Liver (tissue), 9 donors: ENCODE results near the gene COQ8B. TPM values are rescaled to one million over a fixed set of nuclear protein-coding genes. Genes with fewer than 3 reads are reported as not detected.
A peak's percentile ranks its signal among the peaks of the same experiment; 100 is the strongest.

Source experiments
- DNase-seq: peaks from one replicate; pipeline ENCODE4 v3.0.0-alpha.2; 2017; ENCODE audit warnings: low spot score
- H3K27ac ChIP-seq, 2 donors: one replicate each; pipeline ENCODE4 v1.7.0; 2013; ENCODE audit warnings: inconsistent platforms in 2 of 2, low read length in 2 of 2, control low read depth in 1 of 2, low read depth in 1 of 2, mild to moderate bottlenecking in 1 of 2
- H3K27me3 ChIP-seq, 4 donors: one replicate each; pipeline versions ENCODE4 v1.6.1 to v1.7.0; 2013; ENCODE audit warnings: low read length in 3 of 4, inconsistent platforms in 1 of 4, mild to moderate bottlenecking in 1 of 4, moderate library complexity in 1 of 4; ENCODE audit not compliant: control insufficient read depth in 4 of 4, insufficient read depth in 4 of 4
- H3K36me3 ChIP-seq, 4 donors: one replicate each; pipeline versions ENCODE4 v1.6.1 to v1.7.0; 2013; ENCODE audit warnings: low read length in 3 of 4, mild to moderate bottlenecking in 3 of 4, low read depth in 1 of 4, moderate library complexity in 1 of 4; ENCODE audit not compliant: control insufficient read depth in 4 of 4, insufficient read depth in 3 of 4
- H3K4me1 ChIP-seq, 4 donors: one replicate each; pipeline versions ENCODE4 v1.6.1 to v1.7.0; 2013; ENCODE audit warnings: low read length in 3 of 4, mild to moderate bottlenecking in 3 of 4, moderate library complexity in 1 of 4; ENCODE audit not compliant: control insufficient read depth in 4 of 4, insufficient read depth in 4 of 4
- H3K4me3 ChIP-seq, 3 donors: one replicate each; pipeline versions ENCODE4 v1.6.1 to v1.7.0; 2013; ENCODE audit warnings: low read length in 3 of 3, control low read depth in 1 of 3, low read depth in 1 of 3, mild to moderate bottlenecking in 1 of 3
- H3K9ac ChIP-seq, 2 donors: one replicate each; pipeline ENCODE4 v1.7.0; 2013; ENCODE audit warnings: low read length in 2 of 2, mild to moderate bottlenecking in 2 of 2, moderate library complexity in 2 of 2, control low read depth in 1 of 2, low read depth in 1 of 2
- H3K9me3 ChIP-seq, 4 donors: one replicate each; pipeline versions ENCODE4 v1.6.1 to v1.7.0; 2013; ENCODE audit warnings: low read length in 3 of 4; ENCODE audit not compliant: control insufficient read depth in 4 of 4
- EGR1 ChIP-seq, 2 donors: IDR thresholded peaks; 2 replicates each; pipeline ENCODE4 v1.6.1; 2016 to 2018; ENCODE audit warnings: antibody characterized with exemption in 2 of 2, low read depth in 2 of 2
- FOXA1 ChIP-seq: IDR thresholded peaks from 2 replicates; pipeline ENCODE4 v1.6.1; 2016; ENCODE audit warnings: antibody characterized with exemption
- FOXA2 ChIP-seq: IDR thresholded peaks from 2 replicates; pipeline ENCODE4 v1.6.1; 2016; ENCODE audit warnings: antibody characterized with exemption
- GABPA ChIP-seq, 2 donors: IDR thresholded peaks in 1 of 2; conservative IDR thresholded peaks in 1 of 2; 2 replicates each; pipeline ENCODE4 v1.6.1; 2016; ENCODE audit warnings: antibody characterized with exemption in 2 of 2, mild to moderate bottlenecking in 1 of 2, moderate library complexity in 1 of 2
- HNF4A ChIP-seq, 2 donors: conservative IDR thresholded peaks; 2 replicates each; pipeline ENCODE4 v1.6.1; 2016; ENCODE audit warnings: antibody characterized with exemption in 2 of 2, mild to moderate bottlenecking in 2 of 2
- HNF4G ChIP-seq: IDR thresholded peaks from 2 replicates; pipeline ENCODE4 v1.6.1; 2016; ENCODE audit warnings: antibody characterized with exemption
- JUND ChIP-seq, 2 donors: IDR thresholded peaks; 2 replicates each; pipeline ENCODE4 v1.6.1; 2016; ENCODE audit warnings: antibody characterized with exemption in 2 of 2
- NR2F2 ChIP-seq: IDR thresholded peaks from 2 replicates; pipeline ENCODE4 v1.6.1; 2016; ENCODE audit warnings: antibody characterized with exemption
- RAD21 ChIP-seq, 2 donors: IDR thresholded peaks; 2 replicates each; pipeline ENCODE4 v1.6.1; 2016; ENCODE audit warnings: antibody characterized with exemption in 2 of 2, mild to moderate bottlenecking in 2 of 2
- RXRA ChIP-seq, 2 donors: IDR thresholded peaks; 2 replicates each; pipeline ENCODE4 v1.6.1; 2017 to 2018; ENCODE audit warnings: antibody characterized with exemption in 2 of 2, mild to moderate bottlenecking in 1 of 2
- SP1 ChIP-seq: IDR thresholded peaks from 2 replicates; pipeline ENCODE4 v1.6.1; 2018; ENCODE audit warnings: antibody characterized with exemption, mild to moderate bottlenecking
- TAF1 ChIP-seq: conservative IDR thresholded peaks from 2 replicates; pipeline ENCODE4 v1.6.1; 2016; ENCODE audit warnings: antibody characterized with exemption, mild to moderate bottlenecking
- YY1 ChIP-seq: IDR thresholded peaks from 2 replicates; pipeline ENCODE4 v1.6.1; 2016; ENCODE audit warnings: antibody characterized with exemption, mild to moderate bottlenecking
- WGBS: extraction: QIAGEN DNeasy Blood & Tissue Kit; methylation state at CpG from one replicate; pipeline ENCODE4 v1.1.7; 2013; 5-methylcytosine and 5-hydroxymethylcytosine counted together
- polyA plus RNA-seq, 2 donors: library from polyadenylated mRNA; stranded (reverse) in 1 of 2; unstranded in 1 of 2; fragments of 200-250 nt in 1 of 2; fragments of >200 nt in 1 of 2; fragmentation: Nextera tagmentation in 1 of 2; extraction: Ambion mirVana in 1 of 2; gene quantifications; one replicate each; pipeline versions ENCODE4 v1.2.1 to v1.2.3, GENCODE V29; 2013 to 2015
- total RNA-seq, 2 donors: library from RNA; depleted of rRNA; stranded (reverse); fragments of >200 nt; gene quantifications; one replicate each; pipeline ENCODE4 v1.2.3, GENCODE V29; 2014
- TF ChIP-seq, protein P1 (sequence below): IDR thresholded peaks from 2 replicates; pipeline ENCODE4 v1.6.1; 2016; ENCODE audit warnings: antibody characterized with exemption
- TF ChIP-seq, protein P2 (sequence below): fragments of 150-350 bp; IDR thresholded peaks from 2 replicates; pipeline ENCODE4 v1.5.1; 2017; ENCODE audit warnings: improper control_type of control experiment, low read depth, low read length; ENCODE audit not compliant: missing input control
- TF ChIP-seq, protein P3 (sequence below): IDR thresholded peaks from 2 replicates; pipeline ENCODE4 v1.6.1; 2016; ENCODE audit warnings: antibody characterized with exemption, mild to moderate bottlenecking
- TF ChIP-seq, protein P4 (sequence below): IDR thresholded peaks from 2 replicates; pipeline ENCODE4 v1.6.1; 2016; ENCODE audit warnings: antibody characterized with exemption
- TF ChIP-seq, protein P5 (sequence below): IDR thresholded peaks from 2 replicates; pipeline ENCODE4 v1.6.1; 2016; ENCODE audit warnings: antibody characterized with exemption
- donor health status: healthy.
- donor health status: healthy.
- donor health status: healthy.
- donor health status: healthy.
- donor health status: healthy.

Gene COQ8B
- total and polyA plus RNA-seq, 4 donors, result 6.4 to 30.6 (median 19.9) TPM

DNA sequence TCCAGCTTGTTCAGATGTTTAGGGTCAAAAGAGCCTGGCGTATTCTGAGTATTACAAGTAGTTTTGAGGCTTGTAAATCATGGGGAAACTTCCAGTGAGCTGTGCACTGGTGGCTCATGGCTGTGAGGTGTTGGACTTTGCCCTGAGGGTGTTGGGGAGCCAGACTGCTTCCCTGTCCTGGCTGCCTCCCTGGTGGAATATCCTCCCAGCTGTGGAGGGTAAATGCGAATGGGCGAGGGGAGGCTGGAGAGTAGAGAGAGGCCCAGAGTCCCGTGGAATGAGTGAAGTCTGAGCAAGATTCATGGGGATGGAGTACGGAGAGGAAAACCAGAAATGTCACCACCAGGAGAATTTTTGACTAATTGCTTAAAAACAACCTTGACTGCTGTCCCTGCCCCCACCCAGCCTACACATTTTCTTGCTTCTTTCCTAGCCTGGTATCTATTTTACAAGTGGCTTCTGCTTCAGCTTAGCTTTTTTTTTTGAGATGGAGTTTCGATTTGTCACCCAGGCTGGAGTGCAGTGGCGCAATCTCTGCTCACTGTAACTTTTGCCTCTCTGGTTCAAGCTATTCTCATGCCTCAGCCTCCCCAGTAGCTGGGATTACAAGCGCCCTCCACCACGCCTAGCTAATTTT, 38.0 kb upstream of the COQ8B start:
- Histone ChIP-seq H3K9ac (no peak overlapping the region), H3K9me3 (no peaks in the 10 kb centered on the region), H3K27me3 (no peaks in the 10 kb centered on the region), H3K4me1 (peaks cover 3 to 38% (median 26%) of the 10 kb centered on the region in 4 donors), H3K4me3 (peak overlapping the region in 2 of 3 donors; percentile 12 to 29), H3K36me3 (peaks cover 8 to 25% (median 16%) of the 10 kb centered on the region in 4 donors), H3K27ac (peak overlapping the region; percentile 49 to 70)
- WGBS, result 55% methylated on average over 9 of the region's 9 CpGs
- DNase-seq, result no peak
- TF ChIP-seq HNF4G (peak; percentile 88), RXRA (IDR thresholded peaks at IDR 0.05) (peak in 1 of 2 donors; percentile 65), HNF4A (conservative IDR thresholded peaks at IDR 0.05) (peak; percentile 93 to 95), JUND (IDR thresholded peaks at IDR 0.05) (peak in 1 of 2 donors; percentile 18), FOXA1 (no peak), GABPA (IDR thresholded peaks at IDR 0.05 in 1 of 2, conservative IDR thresholded peaks at IDR 0.05 in 1 of 2) (peak in 1 of 2 donors; percentile 25), TAF1 (peak; percentile 33), EGR1 (IDR thresholded peaks at IDR 0.05; ENCODE audit: low read depth in 2 of 2) (peak in 1 of 2 donors; percentile 19), YY1 (peak; percentile 68), FOXA2 (no peak), RAD21 (IDR thresholded peaks at IDR 0.05) (peak in 1 of 2 donors; percentile 60), SP1 (peak; percentile 90), NR2F2 (peak; percentile 11)
- TF ChIP-seq, protein P1, sequence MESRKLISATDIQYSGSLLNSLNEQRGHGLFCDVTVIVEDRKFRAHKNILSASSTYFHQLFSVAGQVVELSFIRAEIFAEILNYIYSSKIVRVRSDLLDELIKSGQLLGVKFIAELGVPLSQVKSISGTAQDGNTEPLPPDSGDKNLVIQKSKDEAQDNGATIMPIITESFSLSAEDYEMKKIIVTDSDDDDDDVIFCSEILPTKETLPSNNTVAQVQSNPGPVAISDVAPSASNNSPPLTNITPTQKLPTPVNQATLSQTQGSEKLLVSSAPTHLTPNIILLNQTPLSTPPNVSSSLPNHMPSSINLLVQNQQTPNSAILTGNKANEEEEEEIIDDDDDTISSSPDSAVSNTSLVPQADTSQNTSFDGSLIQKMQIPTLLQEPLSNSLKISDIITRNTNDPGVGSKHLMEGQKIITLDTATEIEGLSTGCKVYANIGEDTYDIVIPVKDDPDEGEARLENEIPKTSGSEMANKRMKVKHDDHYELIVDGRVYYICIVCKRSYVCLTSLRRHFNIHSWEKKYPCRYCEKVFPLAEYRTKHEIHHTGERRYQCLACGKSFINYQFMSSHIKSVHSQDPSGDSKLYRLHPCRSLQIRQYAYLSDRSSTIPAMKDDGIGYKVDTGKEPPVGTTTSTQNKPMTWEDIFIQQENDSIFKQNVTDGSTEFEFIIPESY, result no peak
- TF ChIP-seq, protein P2, sequence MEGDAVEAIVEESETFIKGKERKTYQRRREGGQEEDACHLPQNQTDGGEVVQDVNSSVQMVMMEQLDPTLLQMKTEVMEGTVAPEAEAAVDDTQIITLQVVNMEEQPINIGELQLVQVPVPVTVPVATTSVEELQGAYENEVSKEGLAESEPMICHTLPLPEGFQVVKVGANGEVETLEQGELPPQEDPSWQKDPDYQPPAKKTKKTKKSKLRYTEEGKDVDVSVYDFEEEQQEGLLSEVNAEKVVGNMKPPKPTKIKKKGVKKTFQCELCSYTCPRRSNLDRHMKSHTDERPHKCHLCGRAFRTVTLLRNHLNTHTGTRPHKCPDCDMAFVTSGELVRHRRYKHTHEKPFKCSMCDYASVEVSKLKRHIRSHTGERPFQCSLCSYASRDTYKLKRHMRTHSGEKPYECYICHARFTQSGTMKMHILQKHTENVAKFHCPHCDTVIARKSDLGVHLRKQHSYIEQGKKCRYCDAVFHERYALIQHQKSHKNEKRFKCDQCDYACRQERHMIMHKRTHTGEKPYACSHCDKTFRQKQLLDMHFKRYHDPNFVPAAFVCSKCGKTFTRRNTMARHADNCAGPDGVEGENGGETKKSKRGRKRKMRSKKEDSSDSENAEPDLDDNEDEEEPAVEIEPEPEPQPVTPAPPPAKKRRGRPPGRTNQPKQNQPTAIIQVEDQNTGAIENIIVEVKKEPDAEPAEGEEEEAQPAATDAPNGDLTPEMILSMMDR, result no peak
- TF ChIP-seq, protein P3, sequence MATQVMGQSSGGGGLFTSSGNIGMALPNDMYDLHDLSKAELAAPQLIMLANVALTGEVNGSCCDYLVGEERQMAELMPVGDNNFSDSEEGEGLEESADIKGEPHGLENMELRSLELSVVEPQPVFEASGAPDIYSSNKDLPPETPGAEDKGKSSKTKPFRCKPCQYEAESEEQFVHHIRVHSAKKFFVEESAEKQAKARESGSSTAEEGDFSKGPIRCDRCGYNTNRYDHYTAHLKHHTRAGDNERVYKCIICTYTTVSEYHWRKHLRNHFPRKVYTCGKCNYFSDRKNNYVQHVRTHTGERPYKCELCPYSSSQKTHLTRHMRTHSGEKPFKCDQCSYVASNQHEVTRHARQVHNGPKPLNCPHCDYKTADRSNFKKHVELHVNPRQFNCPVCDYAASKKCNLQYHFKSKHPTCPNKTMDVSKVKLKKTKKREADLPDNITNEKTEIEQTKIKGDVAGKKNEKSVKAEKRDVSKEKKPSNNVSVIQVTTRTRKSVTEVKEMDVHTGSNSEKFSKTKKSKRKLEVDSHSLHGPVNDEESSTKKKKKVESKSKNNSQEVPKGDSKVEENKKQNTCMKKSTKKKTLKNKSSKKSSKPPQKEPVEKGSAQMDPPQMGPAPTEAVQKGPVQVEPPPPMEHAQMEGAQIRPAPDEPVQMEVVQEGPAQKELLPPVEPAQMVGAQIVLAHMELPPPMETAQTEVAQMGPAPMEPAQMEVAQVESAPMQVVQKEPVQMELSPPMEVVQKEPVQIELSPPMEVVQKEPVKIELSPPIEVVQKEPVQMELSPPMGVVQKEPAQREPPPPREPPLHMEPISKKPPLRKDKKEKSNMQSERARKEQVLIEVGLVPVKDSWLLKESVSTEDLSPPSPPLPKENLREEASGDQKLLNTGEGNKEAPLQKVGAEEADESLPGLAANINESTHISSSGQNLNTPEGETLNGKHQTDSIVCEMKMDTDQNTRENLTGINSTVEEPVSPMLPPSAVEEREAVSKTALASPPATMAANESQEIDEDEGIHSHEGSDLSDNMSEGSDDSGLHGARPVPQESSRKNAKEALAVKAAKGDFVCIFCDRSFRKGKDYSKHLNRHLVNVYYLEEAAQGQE, result no peak
- TF ChIP-seq, protein P4, sequence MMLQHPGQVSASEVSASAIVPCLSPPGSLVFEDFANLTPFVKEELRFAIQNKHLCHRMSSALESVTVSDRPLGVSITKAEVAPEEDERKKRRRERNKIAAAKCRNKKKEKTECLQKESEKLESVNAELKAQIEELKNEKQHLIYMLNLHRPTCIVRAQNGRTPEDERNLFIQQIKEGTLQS, result no peak
- TF ChIP-seq, protein P5, sequence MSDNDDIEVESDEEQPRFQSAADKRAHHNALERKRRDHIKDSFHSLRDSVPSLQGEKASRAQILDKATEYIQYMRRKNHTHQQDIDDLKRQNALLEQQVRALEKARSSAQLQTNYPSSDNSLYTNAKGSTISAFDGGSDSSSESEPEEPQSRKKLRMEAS, result peak; percentile 39
